ENCODE results near the gene TRPM7.

GRCh38 chr15:50519740-50520425 lies 166.7 kb downstream of the TRPM7 start:
- TF ChIP-seq CTCF (IDR thresholded peaks at IDR 0.05) (no peak), POLR2A (IDR thresholded peaks at IDR 0.05) (no peak), POLR2AphosphoS5 (IDR thresholded peaks at IDR 0.05) (no peak), EP300 (IDR thresholded peaks at IDR 0.05) (no peak)

Data from stomach (tissue), 4 donors.